ENCODE measurements around the gene FASTKD2.

GRCh38 chr2:206820807-206821206 is 55.4 kb downstream of the FASTKD2 start:
- TF ChIP-seq CTCF (IDR thresholded peaks at IDR 0.05) (no peak), POLR2A (IDR thresholded peaks at IDR 0.05) (no peak)

Measured in testis (tissue), 2 donors.